ENCODE data around the gene MFNG. TPM values are rescaled to one million over a fixed set of nuclear protein-coding genes. Genes with fewer than 3 reads are reported as not detected.
A peak's percentile ranks its signal among the peaks of the same experiment; 100 is the strongest.

MFNG gene
- total RNA-seq, 1 donor from 2014 or later: 0.82 TPM

- no peak for TF ChIP-seq CTCF (conservative IDR thresholded peaks at IDR 0.05)
- peaks cover 18% of the 10 kb centered on the region for H3K27me3 Mint-ChIP-seq
- no peak overlapping the region for H3K27ac Mint-ChIP-seq
- H3K4me3 Mint-ChIP-seq: no peak overlapping the region
- no peaks in the 10 kb centered on the region for H3K4me1 Mint-ChIP-seq (ENCODE audit: unreplicated experiment)
- no peak for DNase-seq (ENCODE audit: extremely low spot score, unreplicated experiment)
- H3K36me3 Mint-ChIP-seq: no peaks in the 10 kb centered on the region
- H3K9me3 Mint-ChIP-seq: no peaks in the 10 kb centered on the region
Observed at GRCh38 chr22:37526376-37526775, 40.2 kb upstream of the MFNG start.

GRCh38 chr22:37525746-37526350 lies 39.7 kb upstream of the MFNG start:
- H3K27ac Mint-ChIP-seq: no peak overlapping the region

GRCh38 chr22:37525073-37525745 lies 39.0 kb upstream of the MFNG start:
- Mint-ChIP-seq H3K4me3 (no peak overlapping the region), H3K36me3 (no peaks in the 10 kb centered on the region), H3K27me3 (peaks cover 26% of the 10 kb centered on the region), H3K4me1 (ENCODE audit: unreplicated experiment) (no peaks in the 10 kb centered on the region), H3K9me3 (no peaks in the 10 kb centered on the region), H3K27ac (no peak overlapping the region)
- no peak for DNase-seq (ENCODE audit: extremely low spot score, unreplicated experiment)
- no peak for TF ChIP-seq CTCF (conservative IDR thresholded peaks at IDR 0.05)

More at GRCh38 chr22:37525746-37526350, 39.7 kb upstream of the MFNG start:
- Mint-ChIP-seq H3K9me3 (no peaks in the 10 kb centered on the region), H3K4me3 (no peak overlapping the region), H3K36me3 (no peaks in the 10 kb centered on the region), H3K4me1 (ENCODE audit: unreplicated experiment) (no peaks in the 10 kb centered on the region), H3K27me3 (peaks cover 22% of the 10 kb centered on the region)
- DNase-seq (ENCODE audit: extremely low spot score, unreplicated experiment): no peak
- no peak for TF ChIP-seq CTCF (conservative IDR thresholded peaks at IDR 0.05)

GRCh38 chr22:37522482-37522881 lies 36.3 kb upstream of the MFNG start:
- H3K27ac Mint-ChIP-seq: no peak overlapping the region
- no peaks in the 10 kb centered on the region for H3K9me3 Mint-ChIP-seq
- TF ChIP-seq CTCF (conservative IDR thresholded peaks at IDR 0.05): no peak
- H3K4me1 Mint-ChIP-seq (ENCODE audit: unreplicated experiment): peaks cover 7% of the 10 kb centered on the region
- peaks cover 38% of the 10 kb centered on the region for H3K27me3 Mint-ChIP-seq
- peak overlapping the region; percentile 19 for H3K4me3 Mint-ChIP-seq
- no peaks in the 10 kb centered on the region for H3K36me3 Mint-ChIP-seq
- DNase-seq (ENCODE audit: extremely low spot score, unreplicated experiment): no peak

GRCh38 chr22:37521236-37521739 lies 35.1 kb upstream of the MFNG start:
- TF ChIP-seq CTCF (conservative IDR thresholded peaks at IDR 0.05): no peak

More at GRCh38 chr22:37521236-37521739, 35.1 kb upstream of the MFNG start:
- Mint-ChIP-seq H3K27ac (no peak overlapping the region), H3K4me3 (peak overlapping the region; percentile 57), H3K9me3 (no peaks in the 10 kb centered on the region), H3K4me1 (ENCODE audit: unreplicated experiment) (peaks cover 7% of the 10 kb centered on the region), H3K36me3 (no peaks in the 10 kb centered on the region), H3K27me3 (peaks cover 38% of the 10 kb centered on the region)
- DNase-seq (ENCODE audit: extremely low spot score, unreplicated experiment): no peak

All from type B pancreatic cell (in vitro differentiated cells).